DOHH2 (cell line): ENCODE measurements around the gene MYCBP2.
A peak's percentile ranks its signal among the peaks of the same experiment; 100 is the strongest.

ENCODE experiments used
- H3F3A ChIP-seq: fragments of 200-600 bp; sonication (generic), shearing (Covaris generic); 2 replicates; pipeline ENCODE4 v1.6.0; 2016; ENCODE audit warnings: antibody characterized with exemption, mild to moderate bottlenecking; ENCODE audit not compliant: control insufficient read depth, insufficient read depth
- H3K27ac ChIP-seq: fragments of 200-600 bp; sonication (generic); 2 replicates; pipeline ENCODE4 v1.5.1; 2014; ENCODE audit warnings: low read depth, mild to moderate bottlenecking, low read length, moderate library complexity
- H3K27me3 ChIP-seq: fragments of 200-600 bp; sonication (generic); 2 replicates; pipeline ENCODE4 v1.6.1; 2014; ENCODE audit warnings: mild to moderate bottlenecking, low read length, mixed read lengths; ENCODE audit not compliant: control insufficient read depth
- H3K36me3 ChIP-seq: fragments of 200-600 bp; sonication (generic); 2 replicates; pipeline ENCODE4 v1.6.1; 2014; ENCODE audit warnings: mild to moderate bottlenecking, low read length, moderate library complexity, mixed read lengths; ENCODE audit not compliant: control insufficient read depth
- H3K4me1 ChIP-seq: fragments of 200-600 bp; sonication (generic); 2 replicates; pipeline ENCODE4 v1.6.1; 2014; ENCODE audit warnings: mild to moderate bottlenecking, low read length, mixed read lengths; ENCODE audit not compliant: control insufficient read depth
- H3K4me2 ChIP-seq: fragments of 200-600 bp; sonication (generic); 2 replicates; pipeline ENCODE4 v1.6.0; 2014; ENCODE audit warnings: mild to moderate bottlenecking, low read length, moderate library complexity
- H3K4me3 ChIP-seq: fragments of 200-600 bp; sonication (generic); 2 replicates; pipeline ENCODE4 v1.5.1; 2014; ENCODE audit warnings: mild to moderate bottlenecking, low read length, mixed read lengths
- H3K79me2 ChIP-seq: fragments of 200-600 bp; sonication (generic); 2 replicates; pipeline ENCODE4 v1.6.1; 2014; ENCODE audit warnings: mild to moderate bottlenecking, low read length, mixed read lengths; ENCODE audit not compliant: control insufficient read depth
- H3K9me2 ChIP-seq: fragments of 200-600 bp; sonication (generic); replicated peaks from 2 replicates; pipeline ENCODE4 v1.6.1; 2014; ENCODE audit warnings: mild to moderate bottlenecking, low read length, mixed read lengths; ENCODE audit not compliant: control insufficient read depth
- H3K9me3 ChIP-seq: fragments of 200-600 bp; sonication (generic); 2 replicates; pipeline ENCODE4 v1.6.1; 2014; ENCODE audit warnings: antibody characterized with exemption, low read length, mixed read lengths; ENCODE audit not compliant: control insufficient read depth, insufficient read depth
- H4K20me1 ChIP-seq: fragments of 200-600 bp; sonication (generic); 2 replicates; pipeline ENCODE4 v1.6.0; 2014; ENCODE audit warnings: low read depth, mild to moderate bottlenecking, antibody characterized with exemption, low read length, moderate library complexity; ENCODE audit not compliant: control insufficient read depth, insufficient read depth
- CTCF ChIP-seq: fragments of 200-600 bp; sonication (generic); IDR thresholded peaks from one replicate; pipeline ENCODE4 v1.5.1; 2014; ENCODE audit warnings: antibody characterized with exemption, mild to moderate bottlenecking, low read depth, low read length; ENCODE audit not compliant: poor library complexity, severe bottlenecking
- EZH2phosphoT487 ChIP-seq: fragments of 200-600 bp; sonication (generic); IDR thresholded peaks from 2 replicates; pipeline ENCODE4 v1.6.1; 2017; ENCODE audit warnings: borderline replicate concordance, mild to moderate bottlenecking, antibody characterized with exemption, low read length, moderate library complexity, mixed read lengths

The MYCBP2 gene

DNA sequence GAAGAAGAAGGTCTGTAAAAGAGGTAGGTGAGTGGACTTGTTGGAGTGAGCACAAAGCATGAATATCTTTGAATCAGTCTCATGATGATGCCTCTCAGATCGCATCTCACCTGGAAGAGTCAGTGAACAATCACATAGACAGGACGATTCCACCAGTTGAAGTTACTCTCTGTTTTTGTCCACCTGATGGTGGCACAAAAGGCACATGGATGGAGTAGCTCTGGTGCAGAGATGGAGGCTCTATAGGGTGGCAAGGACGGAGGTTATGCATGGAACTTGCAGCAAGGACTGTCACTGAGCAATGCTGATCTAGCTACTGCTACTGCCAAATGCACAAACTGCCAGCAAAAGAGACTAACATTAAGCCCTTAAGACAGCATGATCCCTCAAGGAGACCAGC lies 10.3 kb upstream of the MYCBP2 start:
- H3K4me3 ChIP-seq = no peak overlapping the region
- no peaks in the 10 kb centered on the region for H3K79me2 ChIP-seq
- no peak overlapping the region for H3K27ac ChIP-seq
- H3F3A ChIP-seq = peaks cover 2% of the 10 kb centered on the region; the same call in 1 of the 2 replicates
- H3K9me3 ChIP-seq = no peaks in the 10 kb centered on the region
- no peak overlapping the region for H3K4me2 ChIP-seq
- H3K27me3 ChIP-seq = no peaks in the 10 kb centered on the region
- H4K20me1 ChIP-seq = no peaks in the 10 kb centered on the region
- H3K9me2 ChIP-seq = no peaks in the 10 kb centered on the region
- no peaks in the 10 kb centered on the region for H3K36me3 ChIP-seq
- TF ChIP-seq CTCF (no peak), EZH2phosphoT487 (no peak)
- peaks cover 40% of the 10 kb centered on the region for H3K4me1 ChIP-seq

DNA sequence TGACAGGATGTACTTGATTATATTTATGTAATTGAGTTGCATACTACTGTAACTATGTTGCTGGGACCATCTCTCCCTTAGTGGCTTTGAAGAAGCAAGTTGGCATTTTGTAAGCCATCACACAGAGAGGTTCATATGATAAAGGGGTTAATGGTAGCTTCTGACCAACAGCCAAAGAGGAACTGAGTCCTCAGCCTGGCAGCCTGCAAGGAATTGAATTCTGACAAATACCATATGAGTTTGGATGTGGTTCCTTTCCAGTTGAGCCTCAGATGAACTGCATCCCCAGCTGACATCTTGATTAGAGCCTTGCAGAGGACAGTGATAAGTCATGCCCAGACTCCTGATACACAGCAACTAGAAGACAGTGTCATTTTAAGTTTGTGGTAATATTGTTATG lies 8.6 kb upstream of the MYCBP2 start:
- Histone ChIP-seq H3K4me3 (no peak overlapping the region), H3K4me2 (no peak overlapping the region), H3F3A (peaks cover 4% of the 10 kb centered on the region), H3K9me3 (no peaks in the 10 kb centered on the region), H3K4me1 (peaks cover 41% of the 10 kb centered on the region), H3K27ac (no peak overlapping the region), H4K20me1 (no peaks in the 10 kb centered on the region), H3K9me2 (no peaks in the 10 kb centered on the region), H3K27me3 (no peaks in the 10 kb centered on the region), H3K79me2 (0 out of 2 replicates have a peak, but pooled peaks cover 4% of the 10 kb centered on the region), H3K36me3 (no peaks in the 10 kb centered on the region)
- no peak for TF ChIP-seq CTCF
- TF ChIP-seq EZH2phosphoT487 = no peak

- no peaks in the 10 kb centered on the region for H3K27me3 ChIP-seq
- H3F3A ChIP-seq = peaks cover 19% of the 10 kb centered on the region
- H4K20me1 ChIP-seq = no peaks in the 10 kb centered on the region
- H3K9me3 ChIP-seq = no peaks in the 10 kb centered on the region
- H3K36me3 ChIP-seq = peaks cover 11% of the 10 kb centered on the region; the same call in 1 of the 2 replicates
- peaks cover 25% of the 10 kb centered on the region for H3K4me1 ChIP-seq
- H3K9me2 ChIP-seq = no peaks in the 10 kb centered on the region
- H3K4me3 ChIP-seq = no peak overlapping the region
- no peak overlapping the region for H3K4me2 ChIP-seq
- no peak for TF ChIP-seq CTCF
- no peak for TF ChIP-seq EZH2phosphoT487
- 0 out of 2 replicates have a peak, but pooled peaks cover 4% of the 10 kb centered on the region for H3K79me2 ChIP-seq
- H3K27ac ChIP-seq = no peak overlapping the region
Measured at GRCh38 chr13:77333594-77333993, 6.7 kb upstream of the MYCBP2 start.

GRCh38 chr13:77331421-77331820 lies 4.5 kb upstream of the MYCBP2 start:
- no peaks in the 10 kb centered on the region for H4K20me1 ChIP-seq
- H3K79me2 ChIP-seq = peaks cover 9% of the 10 kb centered on the region
- peaks cover 27% of the 10 kb centered on the region for H3F3A ChIP-seq
- H3K36me3 ChIP-seq = peaks cover 13% of the 10 kb centered on the region; the same call in 1 of the 2 replicates
- H3K9me3 ChIP-seq = no peaks in the 10 kb centered on the region
- H3K4me3 ChIP-seq = peak overlapping the region; percentile 20
- H3K27me3 ChIP-seq = no peaks in the 10 kb centered on the region
- peak overlapping the region; percentile 81 for H3K4me2 ChIP-seq
- H3K9me2 ChIP-seq = no peaks in the 10 kb centered on the region
- H3K4me1 ChIP-seq = peaks cover 31% of the 10 kb centered on the region
- TF ChIP-seq CTCF (no peak), EZH2phosphoT487 (no peak)
- H3K27ac ChIP-seq = peak overlapping the region; percentile 99
